Measurements from ENCODE around the gene NRARP. TPM values are rescaled to one million over a fixed set of nuclear protein-coding genes. Genes with fewer than 3 reads are reported as not detected.

Gene NRARP
- 8.8 and 16.5 TPM in 2 replicates for total RNA-seq
- polyA plus RNA-seq = 8.7 and 12.6 TPM in 2 replicates

- peak; percentile 86 to 95 for DNase-seq (ENCODE audit: low read depth in 1 of 2, low spot score in 1 of 2)
- H3K4me1 ChIP-seq (ENCODE audit: low read depth) = peaks cover 14% of the 10 kb centered on the region
- no peak for TF ChIP-seq CTCF (IDR thresholded peaks at IDR 0.05; ENCODE audit: low read depth, low read length)
- peaks cover 26% of the 10 kb centered on the region for H3K27me3 ChIP-seq
- no peaks in the 10 kb centered on the region for H3K9me3 ChIP-seq (ENCODE audit: low read depth)
- no peaks in the 10 kb centered on the region for H3K36me3 ChIP-seq
- H3K27ac ChIP-seq = peak within 1 kb of the TSS; percentile 47
- H3K4me3 ChIP-seq = peak within 1 kb of the TSS; percentile 60
Observed at GRCh38 chr9:137302118-137302448, at the start of gene NRARP. NRARP (minus strand) TSS chr9:137302271; CDS start chr9:137301928, 343 bp downstream.

GRCh38 chr9:137350696-137351584 is 48.9 kb upstream of the NRARP start:
- no peaks in the 10 kb centered on the region for H3K36me3 ChIP-seq
- H3K27me3 ChIP-seq = no peaks in the 10 kb centered on the region
- H3K27ac ChIP-seq = no peak overlapping the region
- H3K4me1 ChIP-seq (ENCODE audit: low read depth) = no peaks in the 10 kb centered on the region
- DNase-seq (ENCODE audit: low read depth in 1 of 2, low spot score in 1 of 2) = no peak
- no peak overlapping the region for H3K4me3 ChIP-seq
- no peaks in the 10 kb centered on the region for H3K9me3 ChIP-seq (ENCODE audit: low read depth)
- TF ChIP-seq CTCF (IDR thresholded peaks at IDR 0.05; ENCODE audit: low read depth, low read length) = no peak

GRCh38 chr9:137349471-137350033 is 47.5 kb upstream of the NRARP start:
- no peak for TF ChIP-seq CTCF (IDR thresholded peaks at IDR 0.05; ENCODE audit: low read depth, low read length)
- Histone ChIP-seq H3K4me3 (no peak overlapping the region), H3K36me3 (no peaks in the 10 kb centered on the region), H3K4me1 (ENCODE audit: low read depth) (no peaks in the 10 kb centered on the region), H3K9me3 (ENCODE audit: low read depth) (no peaks in the 10 kb centered on the region), H3K27me3 (no peaks in the 10 kb centered on the region), H3K27ac (no peak overlapping the region)
- no peak for DNase-seq (ENCODE audit: low read depth in 1 of 2, low spot score in 1 of 2)

- no peak for TF ChIP-seq CTCF (IDR thresholded peaks at IDR 0.05; ENCODE audit: low read depth, low read length)
Observed at GRCh38 chr9:137348769-137349470, 46.8 kb upstream of the NRARP start.

GRCh38 chr9:137347928-137348327 is 45.9 kb upstream of the NRARP start:
- Histone ChIP-seq H3K27ac (no peak overlapping the region), H3K27me3 (no peaks in the 10 kb centered on the region), H3K4me3 (no peak overlapping the region), H3K36me3 (no peaks in the 10 kb centered on the region), H3K4me1 (ENCODE audit: low read depth) (no peaks in the 10 kb centered on the region), H3K9me3 (ENCODE audit: low read depth) (no peaks in the 10 kb centered on the region)
- TF ChIP-seq CTCF (IDR thresholded peaks at IDR 0.05; ENCODE audit: low read depth, low read length) = no peak
- DNase-seq (ENCODE audit: low read depth in 1 of 2, low spot score in 1 of 2) = no peak

More at GRCh38 chr9:137348769-137349470, 46.8 kb upstream of the NRARP start:
- DNase-seq (ENCODE audit: low read depth in 1 of 2, low spot score in 1 of 2) = no peak
- Histone ChIP-seq H3K36me3 (no peaks in the 10 kb centered on the region), H3K27ac (no peak overlapping the region), H3K4me3 (no peak overlapping the region), H3K27me3 (no peaks in the 10 kb centered on the region), H3K9me3 (ENCODE audit: low read depth) (no peaks in the 10 kb centered on the region), H3K4me1 (ENCODE audit: low read depth) (no peaks in the 10 kb centered on the region)
